Left hindlimb (tissue), 1 donor: ENCODE results near the gene NFIC.

Experiments used
- DNase-seq: peaks from one replicate; pipeline ENCODE4 v3.0.0-alpha.2; 2018

Gene NFIC

DNA sequence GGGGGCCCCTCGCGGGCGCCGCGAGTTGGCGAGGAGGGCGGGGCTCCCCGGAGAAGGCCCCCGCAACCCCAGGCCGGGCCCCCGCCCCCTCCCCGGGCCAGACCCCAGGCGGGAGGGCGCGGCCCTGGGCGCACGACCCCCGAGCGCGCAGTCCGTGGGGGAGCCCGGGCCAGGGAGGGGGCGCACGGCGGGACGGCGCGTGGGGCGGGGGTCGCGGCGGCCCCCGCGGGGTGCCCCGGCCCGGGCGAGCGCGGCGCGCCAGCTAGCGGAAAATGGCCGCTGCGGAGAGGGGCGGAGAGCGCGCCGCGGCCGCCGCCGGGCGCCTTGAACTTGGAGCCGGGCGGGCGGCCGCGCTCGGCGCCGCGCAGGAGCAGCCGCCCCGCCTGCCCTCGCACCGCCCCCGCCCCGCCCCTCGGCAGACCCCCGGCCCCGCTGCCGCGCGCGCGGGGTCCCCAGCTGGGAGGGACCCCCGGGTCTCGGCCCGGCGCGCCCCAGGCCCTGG, 6.4 kb upstream of the NFIC start:
- no peak for DNase-seq

DNA sequence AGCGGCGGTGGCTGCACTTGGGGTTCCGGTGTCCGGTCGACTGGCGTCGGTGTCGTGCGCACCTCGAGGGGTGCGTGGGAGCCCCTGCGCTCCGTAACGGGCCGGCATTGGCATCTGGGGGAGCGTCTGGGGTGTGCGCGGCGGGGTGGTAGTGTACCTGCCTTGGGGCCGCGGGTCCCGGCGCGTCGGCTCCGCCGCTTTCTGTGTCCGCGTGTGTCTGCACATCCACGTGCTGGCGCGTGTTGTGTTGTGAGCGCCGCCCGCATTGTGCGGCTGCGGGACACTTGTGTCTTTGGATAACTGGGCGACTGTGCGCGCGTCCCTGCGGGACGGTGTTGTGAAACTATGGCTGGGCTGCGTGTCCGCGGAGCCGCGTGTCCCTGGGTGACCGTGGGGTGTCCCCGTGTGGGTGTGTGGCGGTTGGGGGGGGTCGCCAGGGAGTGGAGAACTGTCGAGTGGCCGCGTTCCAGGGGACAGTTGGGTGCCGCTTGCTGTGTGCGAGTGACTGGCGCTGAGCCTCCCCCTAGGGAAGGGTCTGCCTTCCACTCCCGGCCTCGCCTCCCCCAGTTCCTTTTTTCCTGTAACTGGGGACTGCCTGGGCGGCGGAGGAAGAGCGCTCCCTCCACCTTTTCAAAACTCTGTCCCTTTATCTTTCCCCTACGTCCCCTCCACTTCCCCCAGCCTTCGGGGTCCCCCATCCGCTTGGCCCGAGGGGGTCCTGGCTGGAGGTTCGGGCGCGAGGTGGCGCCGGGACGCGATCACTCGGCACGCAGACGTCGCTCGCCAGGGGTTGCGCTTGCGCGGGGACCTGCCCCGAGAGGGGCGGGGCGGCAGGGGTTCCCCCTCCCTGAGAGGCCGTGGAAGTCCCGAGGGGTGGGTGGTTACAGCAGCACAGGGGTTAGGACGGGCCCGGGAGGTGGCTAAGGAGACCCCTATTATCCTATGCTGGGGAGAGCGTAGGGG, 5.7 kb upstream of the NFIC start:
- DNase-seq, result peak; percentile 56

DNA sequence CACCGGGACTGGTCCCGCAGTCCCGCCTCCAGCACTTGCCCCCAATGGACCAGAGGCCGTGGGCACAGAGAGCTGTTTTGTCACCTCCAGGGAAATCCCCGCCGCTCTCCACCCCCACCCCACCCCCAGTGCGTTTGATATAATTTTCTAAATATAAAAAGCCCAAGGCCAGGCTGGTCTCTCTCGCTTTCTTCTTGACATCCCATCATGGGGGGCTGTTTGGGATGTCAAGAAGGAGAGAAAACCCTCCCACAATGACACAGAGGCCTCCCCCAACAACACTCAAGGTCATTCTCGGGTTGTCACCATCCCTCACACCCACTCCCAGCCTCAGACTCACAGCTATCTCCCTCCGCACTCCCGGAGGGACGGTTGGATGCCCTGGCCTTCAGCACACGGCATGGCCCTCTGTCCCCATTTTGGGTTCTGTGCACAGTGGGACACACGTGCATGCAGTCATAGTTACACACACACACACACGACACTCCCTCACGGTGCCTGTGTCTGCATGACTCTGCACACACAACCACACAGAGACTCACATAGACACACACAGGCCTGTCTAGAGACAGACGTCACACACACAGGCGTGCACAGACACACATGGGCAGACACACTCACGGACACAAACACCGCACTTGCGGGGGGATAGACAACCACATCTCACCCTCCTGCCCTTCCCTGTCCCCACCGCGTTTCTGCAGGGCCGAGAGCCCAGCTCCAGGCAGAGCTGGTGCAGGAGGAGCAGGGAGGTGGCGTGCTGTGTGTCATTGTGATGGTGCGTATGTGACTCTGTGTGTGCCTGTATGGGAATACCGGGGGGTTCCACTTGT, 4.8 kb upstream of the NFIC start:
- no peak for DNase-seq

DNA sequence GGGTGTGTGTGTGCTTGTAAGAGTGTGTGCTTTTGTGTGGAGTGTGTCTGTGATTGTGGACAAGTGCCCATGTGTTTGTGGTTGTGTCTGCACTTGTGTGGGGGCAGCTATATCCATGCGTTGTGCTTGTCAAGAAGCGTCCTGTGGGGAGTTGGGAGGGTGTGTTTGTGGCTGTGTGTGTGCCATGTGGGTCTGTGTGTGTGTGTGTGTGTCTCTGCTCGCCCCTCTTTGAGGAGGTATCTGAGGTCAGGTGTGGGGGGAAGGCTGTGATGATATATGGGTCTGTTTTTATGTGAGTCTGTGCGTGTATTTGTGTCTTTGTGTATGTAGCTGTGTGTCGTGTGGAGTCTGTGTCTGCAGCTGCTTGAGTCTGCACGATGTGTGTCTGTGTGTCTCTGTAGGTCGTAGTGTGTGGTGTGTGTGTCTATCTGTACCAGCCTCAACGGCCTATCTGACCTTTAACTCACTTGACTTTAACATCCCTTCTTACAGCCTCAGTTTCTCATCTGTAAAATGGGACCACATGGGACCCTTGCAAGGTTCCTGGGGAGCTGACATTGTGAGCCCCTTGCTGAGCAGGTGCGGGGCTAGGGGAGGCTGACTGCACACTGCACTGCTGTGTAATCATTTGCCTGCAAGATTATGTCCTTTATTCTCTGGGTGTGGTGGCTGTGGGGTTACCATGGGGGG, 4.0 kb upstream of the NFIC start:
- DNase-seq, result no peak

DNA sequence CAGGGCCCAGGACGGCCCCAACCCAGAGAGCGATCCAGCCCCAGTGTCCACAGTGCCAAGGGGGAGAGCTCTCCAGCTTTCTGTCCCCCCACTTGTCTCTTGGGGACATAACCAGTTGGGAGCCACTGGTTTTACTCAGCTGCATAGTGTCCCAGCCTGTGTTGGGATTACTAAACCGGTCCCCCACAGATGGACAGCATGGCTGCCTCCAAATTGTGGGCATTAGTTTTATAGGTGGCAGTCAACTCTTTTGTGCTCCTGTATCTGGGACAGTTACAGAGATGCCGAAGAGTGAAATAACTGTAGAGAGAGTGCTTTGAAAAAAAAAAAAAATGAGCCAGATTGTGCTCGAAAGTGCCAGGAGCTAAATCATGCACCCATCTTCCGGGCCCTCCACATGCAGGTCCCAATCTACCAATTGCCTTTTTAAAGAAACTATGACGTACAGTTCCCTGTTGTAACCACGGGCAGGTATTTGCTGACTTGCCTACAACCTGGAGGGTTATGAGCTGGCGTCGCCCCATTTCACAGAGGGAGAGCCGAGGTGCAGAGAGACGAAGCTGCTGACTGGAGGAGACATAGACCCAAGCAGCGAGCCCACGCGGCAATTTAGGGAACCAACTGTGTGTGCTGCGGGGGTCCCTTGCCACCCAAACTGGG, 2.4 kb upstream of the NFIC start:
- no peak for DNase-seq

DNA sequence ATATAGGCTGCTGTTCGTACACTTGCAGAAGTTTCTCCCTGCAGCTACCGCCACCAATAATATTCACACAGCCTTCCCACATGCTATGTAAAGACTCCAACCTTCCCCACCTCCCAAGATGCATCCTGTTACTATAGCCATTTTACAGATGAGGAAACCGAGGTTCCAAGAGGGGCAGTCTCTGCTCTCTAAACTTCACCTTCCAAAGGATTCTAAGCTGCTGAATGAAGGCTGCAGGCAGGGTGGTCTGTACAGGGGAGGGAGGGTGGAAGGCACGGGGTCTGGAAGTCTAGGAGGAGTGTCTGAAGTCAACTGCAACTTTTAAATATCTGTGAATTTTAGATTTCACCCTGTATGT, 1.9 kb upstream of the NFIC start:
- DNase-seq, result no peak

DNA sequence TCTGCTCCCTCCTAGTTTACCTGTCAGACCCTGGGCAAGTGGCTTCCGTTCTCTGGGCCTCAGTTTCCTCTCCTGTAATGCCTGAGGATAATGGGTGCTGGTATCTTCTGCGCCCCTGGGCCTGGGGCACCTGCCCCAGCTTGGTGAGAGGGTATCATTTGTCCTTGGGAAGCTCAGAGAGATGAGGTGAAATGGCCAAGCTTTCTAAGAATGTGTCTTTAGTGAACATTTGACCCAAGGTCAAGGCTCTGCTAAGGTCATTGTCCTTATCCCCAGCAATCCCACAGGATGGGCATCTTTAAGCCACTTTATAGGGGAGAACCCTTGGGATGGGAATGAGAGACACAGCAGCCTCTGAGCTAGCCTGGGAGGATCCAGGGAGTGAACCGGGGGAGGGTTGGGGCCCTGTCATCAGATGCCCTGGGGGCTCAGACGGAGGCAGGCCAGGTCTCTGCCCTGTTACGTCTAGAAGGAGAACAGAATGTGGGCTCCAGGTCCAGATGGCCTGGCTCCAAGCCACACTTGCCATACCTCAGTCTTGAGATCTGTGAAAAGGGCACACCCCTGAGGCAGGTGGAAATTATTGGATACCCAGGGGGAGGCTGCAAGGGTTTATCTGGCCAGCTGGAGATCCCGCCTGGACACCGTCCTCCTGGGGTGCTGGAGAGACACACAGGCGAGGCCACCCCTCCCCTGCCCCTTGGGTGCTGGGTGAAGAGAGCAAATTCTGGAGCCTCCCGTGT, 1.1 kb upstream of the NFIC start:
- DNase-seq, result no peak

DNA sequence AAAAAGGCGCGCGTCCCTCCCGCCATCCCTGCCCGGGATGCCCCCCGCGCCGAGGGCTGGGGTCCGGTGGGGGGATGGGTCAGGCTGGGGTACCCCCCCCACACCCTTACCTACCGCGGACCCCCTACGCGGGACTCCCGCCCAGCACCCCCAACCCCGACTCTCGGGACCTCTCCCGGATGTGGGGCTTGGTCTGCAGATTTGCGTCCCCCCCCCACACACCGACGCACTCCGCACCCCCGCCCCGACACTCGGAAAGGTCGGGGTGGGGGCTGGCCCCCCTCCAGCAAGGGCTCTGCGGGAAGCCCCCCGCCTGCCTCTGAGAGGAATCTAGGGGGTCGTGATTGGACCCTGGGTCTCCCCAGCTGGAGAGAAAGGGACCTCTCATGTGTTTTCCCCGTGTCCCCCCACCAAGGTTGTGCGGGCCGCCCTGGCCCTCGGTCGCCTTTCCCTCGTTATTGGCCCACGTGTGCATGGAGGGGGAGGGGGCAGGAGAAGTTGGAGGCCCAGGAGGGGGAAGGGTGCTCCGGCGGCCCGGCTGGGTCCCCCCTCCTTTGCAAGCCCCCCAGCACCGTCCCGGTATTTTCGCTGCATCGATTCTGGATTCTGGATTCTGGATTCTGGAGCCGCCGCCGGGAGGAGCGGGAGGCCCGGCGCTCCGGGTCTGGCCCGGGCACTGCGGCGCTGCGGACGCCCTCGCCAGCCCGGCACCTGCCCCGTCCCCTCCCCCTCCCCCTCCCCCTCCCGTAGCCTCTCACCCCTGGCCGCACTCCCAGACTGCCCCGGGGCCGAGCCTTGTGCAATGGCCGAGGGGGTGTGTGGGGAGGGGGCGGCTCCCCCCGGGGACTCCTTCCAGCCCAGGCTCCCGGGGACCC, 607 bp downstream of the NFIC start:
- peak; percentile 81 for DNase-seq

DNA sequence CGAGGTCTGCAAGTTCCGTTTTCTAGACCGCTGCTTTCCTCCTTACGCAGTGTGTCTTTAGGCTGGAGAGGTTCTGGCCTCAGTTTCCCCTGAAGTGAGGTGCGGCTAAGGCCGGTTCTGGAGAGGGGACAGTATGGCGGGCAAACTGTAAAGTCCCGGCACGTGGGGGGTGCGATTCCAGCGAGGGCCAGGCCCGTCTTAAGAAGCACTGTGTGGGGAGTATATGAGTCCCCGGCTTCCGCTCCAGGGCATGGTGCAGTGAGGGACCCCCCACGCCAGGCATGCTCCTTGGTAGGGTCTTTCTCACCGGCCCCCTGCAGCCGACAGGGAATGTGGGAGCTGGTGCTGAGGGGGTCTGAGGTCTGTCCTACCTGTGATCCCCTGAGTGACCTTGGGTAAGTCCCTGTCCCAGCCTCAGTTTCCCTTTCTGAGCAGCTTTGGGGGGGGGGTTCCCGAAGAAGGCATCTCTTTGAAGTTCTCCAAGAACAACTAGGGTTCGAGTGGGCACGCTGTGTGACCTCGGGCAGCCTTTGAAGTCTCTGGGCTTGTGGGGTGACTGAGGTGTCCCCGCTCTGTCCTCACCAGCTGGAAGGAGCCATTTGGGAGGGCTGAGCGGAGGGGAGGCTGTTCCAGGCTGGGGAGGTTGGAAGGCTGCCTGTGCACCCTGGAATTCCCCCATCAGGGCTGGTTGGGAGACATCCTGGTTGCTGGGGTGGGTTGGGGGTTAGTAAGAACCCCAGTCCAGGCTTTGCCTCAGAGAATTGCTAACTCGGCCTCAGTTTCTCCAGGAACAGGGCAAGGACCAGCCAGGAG, 1.5 kb downstream of the NFIC start:
- no peak for DNase-seq

DNA sequence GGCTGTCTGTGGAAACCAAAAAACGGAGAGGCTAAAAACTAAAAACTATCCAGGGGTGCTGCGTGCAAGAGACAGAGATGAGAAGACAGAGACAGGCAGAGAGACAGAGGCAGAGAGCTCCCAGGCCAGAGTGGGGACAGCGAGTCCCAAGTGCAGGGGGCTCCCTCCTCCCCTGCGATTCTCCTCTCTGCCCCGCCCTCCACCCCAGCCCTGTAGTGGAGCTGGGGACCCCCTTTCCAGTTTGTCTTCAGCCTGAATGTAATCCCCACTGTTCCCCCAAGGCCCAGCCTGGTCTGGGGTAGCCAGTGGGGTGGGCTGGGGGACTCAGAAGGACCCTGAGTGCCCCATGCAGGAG, 2.0 kb downstream of the NFIC start:
- no peak for DNase-seq

DNA sequence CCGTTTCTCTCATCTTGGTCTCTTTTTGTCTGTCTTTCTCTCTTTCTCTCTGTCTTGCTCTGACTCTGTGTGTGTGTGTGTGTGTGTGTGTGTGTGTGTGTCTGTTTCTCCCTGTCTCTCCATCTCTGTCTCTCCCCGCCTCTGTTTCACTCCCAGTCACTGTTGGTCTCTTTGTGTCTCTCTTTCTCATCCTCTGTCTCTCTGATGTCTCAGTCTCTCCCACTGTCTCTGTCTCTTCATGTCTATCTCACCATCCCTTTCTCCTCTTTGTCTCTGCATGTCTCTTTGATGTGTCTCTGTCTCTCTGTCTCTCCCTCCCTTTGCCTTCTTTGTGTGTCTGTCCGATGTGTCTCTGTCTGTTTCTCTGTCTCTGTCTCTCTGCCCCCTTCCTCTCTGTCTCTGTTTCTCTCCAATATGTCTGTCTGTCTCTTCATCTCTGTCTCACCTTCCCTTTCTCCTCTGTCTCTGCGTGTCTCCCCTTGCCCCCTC, 2.5 kb downstream of the NFIC start:
- DNase-seq, result no peak

DNA sequence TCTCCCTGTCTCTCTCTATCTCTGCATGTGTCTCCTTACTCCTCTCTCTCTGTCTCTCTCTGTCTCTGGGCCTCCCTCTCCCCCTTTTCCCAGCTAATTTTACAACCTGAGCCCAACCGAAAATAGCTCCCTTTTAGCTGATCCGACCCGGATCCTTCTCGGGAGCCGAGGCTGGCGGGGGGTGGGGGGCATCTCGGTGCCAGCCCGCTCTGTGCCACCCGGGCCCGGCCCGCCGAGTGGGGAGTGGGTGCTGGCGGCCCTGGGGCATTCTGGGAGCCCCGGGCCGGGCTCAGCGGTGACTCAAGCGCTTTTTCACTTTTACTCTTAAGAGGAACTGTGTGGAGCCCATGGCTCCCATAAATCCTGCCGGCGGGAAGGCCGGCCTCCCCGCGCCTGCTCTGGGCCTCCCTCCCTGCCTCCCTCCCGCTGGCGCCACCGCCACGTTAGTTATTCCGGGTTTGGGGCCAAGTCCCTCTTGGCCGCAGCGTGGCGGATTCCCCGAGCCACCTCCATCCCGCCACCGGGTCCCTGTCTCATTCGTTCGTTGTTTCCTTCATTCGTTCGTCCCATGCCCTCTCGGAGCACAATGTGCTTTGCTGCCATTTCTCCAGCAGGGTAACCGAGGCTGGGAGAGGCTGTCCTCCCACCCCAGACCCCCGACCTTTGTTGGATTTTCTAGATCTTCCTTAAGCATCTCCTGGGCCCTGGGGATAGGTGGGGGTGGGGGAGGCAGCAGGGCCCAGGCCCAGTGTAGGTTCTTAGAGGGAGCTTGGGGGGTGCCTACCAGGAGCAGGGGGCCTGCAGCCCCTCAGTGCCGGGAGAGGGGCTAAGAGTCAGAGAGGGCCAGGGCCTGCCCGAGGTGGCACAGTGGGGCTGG, 3.2 kb downstream of the NFIC start:
- DNase-seq, result peak; percentile 67

DNA sequence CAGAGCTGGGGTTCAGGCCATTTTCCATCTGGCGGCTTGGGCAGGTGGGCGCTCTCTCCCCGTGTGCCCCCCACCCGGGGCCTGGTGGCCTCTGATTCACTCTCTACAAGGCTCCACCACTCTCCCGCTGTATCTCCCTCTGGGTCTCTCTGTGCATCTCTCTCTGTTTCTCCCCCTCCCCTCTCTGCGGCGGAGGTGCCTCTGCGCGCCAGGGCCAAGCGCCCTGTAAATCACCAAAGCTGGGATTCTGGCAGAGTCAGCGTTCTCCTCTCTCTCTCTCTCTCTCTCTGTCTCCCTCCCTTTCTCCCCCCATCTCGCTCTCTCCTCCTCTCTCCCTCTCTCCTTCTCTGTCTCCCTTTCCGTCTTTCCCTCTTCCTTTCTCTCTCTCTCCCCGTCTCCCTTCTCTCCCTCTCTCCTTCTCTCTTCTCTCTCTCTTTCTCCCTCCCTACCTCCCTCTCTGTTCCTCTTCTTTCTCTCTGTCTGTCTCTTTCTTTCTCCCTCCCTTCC, 3.9 kb downstream of the NFIC start:
- peak; percentile 64 for DNase-seq

DNA sequence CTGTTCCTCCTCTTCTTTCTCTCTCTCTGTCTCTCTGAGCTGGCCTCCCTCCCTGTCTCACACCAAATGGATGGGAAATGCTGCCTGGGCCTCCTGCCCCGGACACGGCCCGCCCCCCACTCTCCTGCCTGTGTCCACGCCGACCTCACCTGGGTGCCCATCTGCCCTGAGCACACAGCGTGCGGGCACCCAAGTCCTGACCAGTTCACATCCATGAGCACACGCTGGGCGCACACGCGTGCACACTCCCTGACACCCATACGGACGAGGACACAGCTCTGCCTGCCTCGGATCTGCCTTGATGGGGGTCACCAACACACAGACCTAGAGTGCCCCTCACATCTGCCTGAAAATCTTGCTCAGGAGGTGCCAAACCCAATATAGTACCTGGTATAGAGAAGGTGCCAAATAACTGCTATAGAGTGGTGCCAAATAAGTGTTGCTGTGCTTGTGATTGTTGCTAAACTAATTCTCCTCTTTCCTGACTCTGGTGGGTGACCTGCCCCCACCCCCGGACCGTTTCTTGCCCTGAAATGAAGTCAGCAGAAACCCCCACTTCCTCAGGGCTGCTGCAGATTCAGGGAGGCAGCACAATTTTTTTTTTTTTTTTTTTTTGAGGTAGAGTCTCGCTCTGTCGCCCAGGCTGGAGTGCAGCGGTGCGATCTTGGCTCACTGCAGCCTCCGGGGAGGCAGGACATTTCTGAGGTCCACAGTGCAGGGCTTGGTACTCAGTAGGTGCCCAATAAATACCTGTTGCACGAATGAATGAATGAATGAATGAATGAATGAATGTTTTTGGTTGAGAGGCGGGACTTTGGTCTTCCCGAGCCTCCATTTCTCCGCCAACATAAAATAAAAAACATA, 4.6 kb downstream of the NFIC start:
- no peak for DNase-seq

DNA sequence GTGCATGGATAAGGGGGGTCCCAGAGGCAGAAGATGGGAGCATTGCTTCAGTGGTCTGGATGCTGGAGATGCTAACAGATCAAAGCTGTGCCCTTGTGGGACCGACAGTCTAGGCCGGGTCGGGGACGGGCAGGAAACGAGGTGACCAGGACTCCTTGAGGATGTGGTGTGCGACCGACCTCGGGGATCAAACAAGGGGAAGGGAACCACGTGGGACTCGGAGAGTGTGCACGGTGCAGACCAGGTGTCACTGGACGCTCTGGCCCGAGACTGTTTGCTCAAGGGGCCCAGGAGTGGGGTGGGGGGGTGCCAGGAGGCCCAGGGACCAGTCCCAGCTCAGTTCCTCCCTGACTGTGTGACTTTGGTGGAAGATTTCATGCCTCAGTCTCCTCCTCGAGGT, 6.0 kb downstream of the NFIC start:
- no peak for DNase-seq

DNA sequence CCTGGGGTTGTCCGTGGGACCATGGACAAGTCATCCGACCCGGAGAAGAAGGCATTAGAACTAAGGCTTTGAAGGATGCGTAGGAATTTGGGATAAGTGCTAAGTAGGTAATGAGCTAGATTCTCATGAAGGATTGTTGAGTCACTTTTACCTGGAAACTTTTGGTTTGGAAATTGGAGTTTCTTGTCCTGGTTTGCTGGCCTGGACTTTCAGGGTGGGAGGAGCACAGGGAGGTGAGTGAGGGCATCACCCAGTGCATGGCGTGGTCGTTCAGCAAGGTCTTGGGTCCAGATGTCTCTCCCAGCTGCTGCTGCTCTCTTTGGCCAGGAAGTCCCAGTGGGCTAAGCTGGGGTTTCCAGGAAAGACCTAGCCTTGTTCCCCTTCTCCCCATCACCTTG, 7.6 kb downstream of the NFIC start:
- DNase-seq, result no peak

DNA sequence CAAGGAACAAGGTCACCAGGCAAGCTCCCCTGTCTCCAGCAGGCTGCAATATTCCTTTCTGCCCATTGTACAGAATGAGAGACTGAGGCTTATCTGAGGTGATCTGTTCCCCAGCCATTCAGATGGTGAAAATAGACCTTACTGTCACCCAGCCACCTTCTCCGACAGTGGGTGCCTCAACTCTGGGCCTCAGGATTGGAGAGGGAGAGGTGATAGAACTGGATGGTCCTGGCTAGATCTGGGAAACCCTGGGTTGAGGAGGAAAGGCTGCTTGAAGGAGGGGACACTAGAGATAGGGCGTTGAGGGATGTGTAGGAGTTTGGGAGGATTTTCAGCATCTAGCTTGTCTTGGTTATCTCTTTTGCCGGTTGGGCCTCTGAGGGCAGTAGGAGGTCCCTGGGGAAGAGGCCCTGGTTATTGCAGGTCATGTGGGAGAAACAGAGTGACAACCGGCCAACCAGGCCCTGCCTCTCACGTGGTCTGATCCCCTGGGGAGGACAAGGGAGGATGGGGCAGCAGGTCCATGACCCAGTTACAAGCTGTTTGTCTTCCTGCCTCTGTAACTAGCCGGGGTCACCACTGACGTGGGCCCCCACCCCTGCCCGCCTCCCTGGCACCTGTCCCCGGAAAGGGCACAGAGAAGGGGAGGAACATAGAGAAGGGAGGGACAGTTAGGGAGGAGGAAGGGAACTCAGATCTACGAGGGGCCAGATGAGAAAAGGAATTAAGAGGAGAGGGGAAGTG, 8.2 kb downstream of the NFIC start:
- peak; percentile 60 for DNase-seq
